GM19238 (cell line): ENCODE results near the gene DLAT.
"Not testable (repeated sequence)": the region's sequence is repeated elsewhere in the genome, so short reads cannot be mapped to it uniquely, and the experiment has no call there.

Experiments
- DNase-seq: peaks from one replicate; pipeline ENCODE4 v3.0.0; 2011; ENCODE audit warnings: low spot score; ENCODE audit not compliant: insufficient read length

The DLAT gene

GRCh38 chr11:112024773-112025678 is at the start of gene DLAT:
DLAT (plus strand) TSS chr11:112025408; CDS start chr11:112025473, 65 bp downstream.
- DNase-seq = peak; percentile 66

- no peak for DNase-seq
Measured at GRCh38 chr11:111976119-111976766, 49.0 kb upstream of the DLAT start.

GRCh38 chr11:111976767-111977145 is 48.5 kb upstream of the DLAT start:
- DNase-seq = no peak

GRCh38 chr11:111977146-111978027 is 47.8 kb upstream of the DLAT start:
- DNase-seq = peak; percentile 30

- DNase-seq = no peak
Measured at GRCh38 chr11:111978028-111978771, 47.0 kb upstream of the DLAT start.

- no peak for DNase-seq
Measured at GRCh38 chr11:111980062-111980461, 45.1 kb upstream of the DLAT start.

- DNase-seq = no peak
Measured at GRCh38 chr11:111981270-111981669, 43.9 kb upstream of the DLAT start.

GRCh38 chr11:111982019-111982464 is 43.2 kb upstream of the DLAT start:
- peak; percentile 28 for DNase-seq

- DNase-seq = no peak
Measured at GRCh38 chr11:111982541-111983186, 42.5 kb upstream of the DLAT start.

- no peak for DNase-seq
Measured at GRCh38 chr11:111983187-111983986, 41.8 kb upstream of the DLAT start.

- no peak for DNase-seq
Measured at GRCh38 chr11:111986589-111986988, 38.6 kb upstream of the DLAT start.

GRCh38 chr11:111990381-111990780 is 34.8 kb upstream of the DLAT start:
- DNase-seq = no peak

GRCh38 chr11:111992206-111992855 is 32.9 kb upstream of the DLAT start:
- DNase-seq = no peak

- DNase-seq = no peak
Measured at GRCh38 chr11:111996129-111996528, 29.1 kb upstream of the DLAT start.

- DNase-seq = not testable (repeated sequence)
Measured at GRCh38 chr11:111996669-111997068, 28.5 kb upstream of the DLAT start.

- DNase-seq = no peak
Measured at GRCh38 chr11:111999111-111999510, 26.1 kb upstream of the DLAT start.

- DNase-seq = no peak
Measured at GRCh38 chr11:112000703-112001102, 24.5 kb upstream of the DLAT start.

GRCh38 chr11:112002491-112003216 is 22.6 kb upstream of the DLAT start:
- no peak for DNase-seq
